HEK293T (cell line): ENCODE measurements around the gene CHCHD10.
"Not testable (repeated sequence)": the region's sequence is repeated elsewhere in the genome, so short reads cannot be mapped to it uniquely, and the experiment has no call there.

Experiments
- CTCF ChIA-PET: fragments of 350-600 bp; formaldehyde crosslinking; extraction: SDS; loops from one replicate; lab custom pipeline; 2021; ENCODE audit warnings: antibody characterized with exemption, inconsistent platforms; lab: Yijun Ruan, JAX
- POLR2A ChIA-PET: fragments of 350-600 bp; formaldehyde crosslinking; extraction: SDS; loops from one replicate; lab custom pipeline; 2020; ENCODE audit warnings: antibody characterized with exemption, inconsistent platforms; lab: Yijun Ruan, JAX
- DNase-seq: peaks from one replicate; pipeline ENCODE4 v3.0.0; 2012; ENCODE audit warnings: mixed read lengths; ENCODE audit errors: extremely low spot score
- ARNT ChIP-seq: fragments of 450-650 bp; IDR thresholded peaks from 2 replicates; pipeline ENCODE4 v1.6.1; 2017; ENCODE audit warnings: mild to moderate bottlenecking
- BHLHE40 ChIP-seq: fragments of 450-650 bp; IDR thresholded peaks from 2 replicates; pipeline ENCODE4 v1.6.1; 2016; ENCODE audit warnings: mild to moderate bottlenecking, moderate library complexity, borderline replicate concordance
- CTBP1 ChIP-seq: fragments of 450-650 bp; IDR thresholded peaks from 2 replicates; pipeline ENCODE4 v1.6.1; 2016; ENCODE audit warnings: borderline replicate concordance
- ELF4 ChIP-seq: fragments of 450-650 bp; IDR thresholded peaks from 2 replicates; pipeline ENCODE4 v1.6.1; 2017; ENCODE audit warnings: antibody characterized with exemption
- FOXA1 ChIP-seq: fragments of 450-650 bp; IDR thresholded peaks from 2 replicates; pipeline ENCODE4 v1.6.1; 2016; ENCODE audit warnings: mild to moderate bottlenecking
- FOXK2 ChIP-seq: fragments of 450-650 bp; IDR thresholded peaks from 2 replicates; pipeline ENCODE4 v1.6.1; 2016; ENCODE audit warnings: mild to moderate bottlenecking
- FOXM1 ChIP-seq: fragments of 450-650 bp; IDR thresholded peaks from 2 replicates; pipeline ENCODE4 v1.6.1; 2017; ENCODE audit warnings: mild to moderate bottlenecking, borderline replicate concordance
- HDGF ChIP-seq: fragments of 450-650 bp; IDR thresholded peaks from 2 replicates; pipeline ENCODE4 v1.6.1; 2017; ENCODE audit warnings: antibody characterized with exemption, borderline replicate concordance
- L3MBTL2 ChIP-seq: fragments of 450-650 bp; conservative IDR thresholded peaks from 2 replicates; pipeline ENCODE4 v1.6.1; 2016; ENCODE audit warnings: mild to moderate bottlenecking
- LEF1 ChIP-seq: fragments of 450-650 bp; IDR thresholded peaks from 2 replicates; pipeline ENCODE4 v1.6.1; 2017; ENCODE audit warnings: mild to moderate bottlenecking, borderline replicate concordance
- NFRKB ChIP-seq: fragments of 450-650 bp; IDR thresholded peaks from 2 replicates; pipeline ENCODE4 v1.6.1; 2016; ENCODE audit warnings: mild to moderate bottlenecking, moderate library complexity
- SP1 ChIP-seq: fragments of 450-650 bp; IDR thresholded peaks from 2 replicates; pipeline ENCODE4 v1.6.1; 2017
- SUZ12 ChIP-seq: fragments of 450-650 bp; IDR thresholded peaks from 2 replicates; pipeline ENCODE4 v1.6.1; 2016; ENCODE audit warnings: mild to moderate bottlenecking
- TARDBP ChIP-seq: fragments of 450-650 bp; IDR thresholded peaks from 2 replicates; pipeline ENCODE4 v1.6.1; 2016
- ZNF384 ChIP-seq: fragments of 450-650 bp; IDR thresholded peaks from 2 replicates; pipeline ENCODE4 v1.6.1; 2016
- TF ChIP-seq, protein P1 (sequence below): fragments of 450-650 bp; IDR thresholded peaks from 2 replicates; pipeline ENCODE4 v1.6.1; 2016

CHCHD10 gene

GRCh38 chr22:23744001-23744400, 23.8 kb downstream of the CHCHD10 start:
- DNase-seq = no peak
- TF ChIP-seq L3MBTL2 (no peak), FOXK2 (no peak), NFRKB (no peak), ARNT (no peak), TARDBP (no peak)
- POLR2A ChIA-PET = interaction anchor here (1.0 to 2.8 kb wide), 2 partner anchors 16 to 114 kb away, joined by 3 to 13 read pairs; partner anchors contain the start of gene SLC2A11
- CTCF ChIA-PET = no interaction called here

DNA sequence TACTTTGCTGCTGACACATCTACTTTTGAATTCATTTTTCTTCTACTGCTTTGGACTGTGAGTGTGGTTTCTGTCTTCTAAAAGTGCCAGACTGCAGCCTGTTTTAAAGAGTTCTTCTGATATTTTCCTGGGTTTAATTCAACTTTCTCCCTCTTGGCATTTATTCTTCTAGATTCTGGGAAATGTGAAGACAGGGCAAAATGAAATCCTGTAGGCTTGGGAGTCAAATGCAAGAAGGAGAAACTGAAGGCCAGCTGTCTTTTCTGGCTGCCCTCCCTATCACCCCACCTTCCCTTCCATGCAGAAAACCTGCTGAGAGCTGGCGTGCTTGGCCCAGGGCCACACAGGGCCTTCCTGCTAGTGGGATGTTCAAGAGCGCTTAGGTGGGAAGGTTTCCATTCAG, 24.5 kb downstream of the CHCHD10 start:
- TF ChIP-seq FOXM1 (no peak), TARDBP (no peak), SUZ12 (no peak), ARNT (no peak), HDGF (no peak)
- TF ChIP-seq, protein P1, sequence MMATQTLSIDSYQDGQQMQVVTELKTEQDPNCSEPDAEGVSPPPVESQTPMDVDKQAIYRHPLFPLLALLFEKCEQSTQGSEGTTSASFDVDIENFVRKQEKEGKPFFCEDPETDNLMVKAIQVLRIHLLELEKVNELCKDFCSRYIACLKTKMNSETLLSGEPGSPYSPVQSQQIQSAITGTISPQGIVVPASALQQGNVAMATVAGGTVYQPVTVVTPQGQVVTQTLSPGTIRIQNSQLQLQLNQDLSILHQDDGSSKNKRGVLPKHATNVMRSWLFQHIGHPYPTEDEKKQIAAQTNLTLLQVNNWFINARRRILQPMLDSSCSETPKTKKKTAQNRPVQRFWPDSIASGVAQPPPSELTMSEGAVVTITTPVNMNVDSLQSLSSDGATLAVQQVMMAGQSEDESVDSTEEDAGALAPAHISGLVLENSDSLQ = no peak
- ChIA-PET CTCF (no interaction called here), POLR2A (interaction anchor here (1.0 to 2.8 kb wide), 2 partner anchors 15 to 114 kb away, joined by 3 to 13 read pairs; partner anchors contain the start of gene SLC2A11)
- DNase-seq = no peak

GRCh38 chr22:23742505-23743264, 25.1 kb downstream of the CHCHD10 start:
- CTCF ChIA-PET = no interaction called here
- no peak for DNase-seq
- TF ChIP-seq, protein P1 = no peak
- TF ChIP-seq SP1 (no peak), CTBP1 (no peak), NFRKB (no peak), ARNT (no peak), ELF4 (no peak), LEF1 (no peak), BHLHE40 (no peak), L3MBTL2 (no peak), FOXK2 (no peak), ZNF384 (no peak), FOXA1 (no peak), HDGF (no peak), FOXM1 (no peak), SUZ12 (no peak), TARDBP (no peak)
- POLR2A ChIA-PET = interaction anchor here (2.3 kb wide), 1 partner anchor 8 kb away, joined by 6 read pairs; the partner anchor contains the start of gene ZNF70

- no peak for DNase-seq
- no peak for TF ChIP-seq FOXK2
- TF ChIP-seq LEF1 = no peak
- no peak for TF ChIP-seq ELF4
- no peak for TF ChIP-seq SUZ12
- no peak for TF ChIP-seq FOXM1
- TF ChIP-seq CTBP1 = no peak
- no peak for TF ChIP-seq ZNF384
- no peak for TF ChIP-seq TARDBP
- TF ChIP-seq SP1 = no peak
- TF ChIP-seq FOXA1 = no peak
- no peak for TF ChIP-seq L3MBTL2
- TF ChIP-seq NFRKB = no peak
- no peak for TF ChIP-seq BHLHE40
- TF ChIP-seq, protein P1 = no peak
- no peak for TF ChIP-seq HDGF
- CTCF ChIA-PET = no interaction called here
- POLR2A ChIA-PET = interaction anchor here (1.2 to 2.4 kb wide), 3 partner anchors 10 to 18 kb away, joined by 3 to 7 read pairs (median 3); partner anchors contain the start of gene ZNF70
These were observed 30.1 kb downstream of the CHCHD10 start for GRCh38 chr22:23737696-23738095.

DNA sequence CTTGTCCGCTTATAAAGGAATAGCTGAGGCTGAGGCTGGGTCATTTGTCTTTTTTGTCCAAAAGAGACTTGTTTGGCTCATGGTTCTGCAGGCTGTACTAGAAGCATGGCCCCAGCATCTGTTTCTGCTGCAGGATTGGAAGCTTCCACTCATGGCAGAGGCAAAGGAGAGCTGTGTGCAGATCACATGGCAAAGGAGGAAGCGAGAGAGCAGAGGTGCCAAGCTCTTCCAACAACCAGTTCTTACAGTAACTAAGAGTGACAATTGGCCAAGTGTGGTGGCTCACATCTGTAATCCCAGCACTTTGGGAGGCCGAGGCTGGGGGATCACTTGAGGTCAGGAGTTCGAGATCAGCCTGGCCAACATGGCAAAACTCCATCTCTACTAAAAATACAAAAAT, 39.7 kb downstream of the CHCHD10 start:
- POLR2A ChIA-PET = interaction anchor here (1.0 to 1.3 kb wide), 2 partner anchors 15 to 40 kb away, joined by 3 to 4 read pairs; partner anchors contain the start of gene CHCHD10
- CTCF ChIA-PET = not testable (repeated sequence)

GRCh38 chr22:23722724-23723123, 45.0 kb downstream of the CHCHD10 start:
- CTCF ChIA-PET = interaction anchor here (0.6 kb wide), 1 partner anchor 27 kb away, joined by 3 read pairs; no protein-coding TSS in a partner anchor
- DNase-seq = no peak
- POLR2A ChIA-PET = interaction anchor here (1.2 kb wide), 1 partner anchor 134 kb away, joined by 3 read pairs; the partner anchor contains the start of gene SLC2A11
- TF ChIP-seq HDGF (no peak), SUZ12 (no peak), FOXM1 (no peak), ELF4 (no peak), L3MBTL2 (no peak), ARNT (no peak), LEF1 (no peak), FOXA1 (no peak), FOXK2 (no peak)
- TF ChIP-seq, protein P1 = no peak

More for the DNA sequence above, 39.7 kb downstream of the CHCHD10 start:
- DNase-seq = not testable (repeated sequence)
